Measurements from ENCODE around the gene SDK1.
"Not testable (repeated sequence)": the region's sequence is repeated elsewhere in the genome, so short reads cannot be mapped to it uniquely, and the experiment has no call there.

SDK1 gene

GRCh38 chr7:3951316-3952055 is 650.4 kb downstream of the SDK1 start:
- DNase-seq: no peak

- no peak for DNase-seq
Observed at GRCh38 chr7:3953133-3953532, 652.1 kb downstream of the SDK1 start.

GRCh38 chr7:3953946-3954345 is 652.9 kb downstream of the SDK1 start:
- DNase-seq: no peak

- DNase-seq: no peak
Observed at GRCh38 chr7:3955026-3955425, 654.0 kb downstream of the SDK1 start.

- DNase-seq: no peak
Observed at GRCh38 chr7:3955751-3956696, 655.0 kb downstream of the SDK1 start.

- no peak for DNase-seq
Observed at GRCh38 chr7:3956949-3957348, 655.9 kb downstream of the SDK1 start.

GRCh38 chr7:3957472-3958108 is 656.5 kb downstream of the SDK1 start:
- DNase-seq: no peak

- DNase-seq: no peak
Observed at GRCh38 chr7:3958109-3958483, 657.0 kb downstream of the SDK1 start.

- DNase-seq: no peak
Observed at GRCh38 chr7:3959364-3959763, 658.3 kb downstream of the SDK1 start.

- no peak for DNase-seq
Observed at GRCh38 chr7:3960050-3960763, 659.2 kb downstream of the SDK1 start.

GRCh38 chr7:3960942-3961341 is 659.9 kb downstream of the SDK1 start:
- no peak for DNase-seq

- DNase-seq: no peak
Observed at GRCh38 chr7:3961857-3962503, 660.9 kb downstream of the SDK1 start.

GRCh38 chr7:3963768-3964167 is 662.7 kb downstream of the SDK1 start:
- not testable (repeated sequence) for DNase-seq

GRCh38 chr7:3964980-3965606 is 664.0 kb downstream of the SDK1 start:
- DNase-seq: no peak

GRCh38 chr7:3965794-3966395 is 664.8 kb downstream of the SDK1 start:
- DNase-seq: no peak

- no peak for DNase-seq
Observed at GRCh38 chr7:3968234-3968633, 667.2 kb downstream of the SDK1 start.

- DNase-seq: no peak
Observed at GRCh38 chr7:3969286-3969685, 668.2 kb downstream of the SDK1 start.

GRCh38 chr7:3971323-3971722 is 670.3 kb downstream of the SDK1 start:
- DNase-seq: no peak

- no peak for DNase-seq
Observed at GRCh38 chr7:3973264-3973663, 672.2 kb downstream of the SDK1 start.

GRCh38 chr7:3974329-3974728 is 673.3 kb downstream of the SDK1 start:
- no peak for DNase-seq

Measured in hypothalamus (tissue), 51 donors.